Astrocyte (in vitro differentiated cells and primary cell): ENCODE results near the gene MYO7B. TPM values are rescaled to one million over a fixed set of nuclear protein-coding genes. Genes with fewer than 3 reads are reported as not detected.

ENCODE experiments used
- DNase-seq: peaks from one replicate; pipeline ENCODE4 v3.0.0-alpha.2; 2010; ENCODE audit warnings: low read depth
- FAIRE-seq: peaks from 2 replicates; lab custom pipeline; 2011; peaks lifted over from hg19 to GRCh38; lab: Jason Lieb, UNC
- H2AFZ ChIP-seq: 2 replicates; pipeline ENCODE4 v1.6.0; 2012; ENCODE audit warnings: low read depth, low read length, inconsistent platforms
- H3K27ac ChIP-seq: 2 replicates; pipeline ENCODE4 v1.5.1; 2011; ENCODE audit warnings: low read depth, low read length, inconsistent platforms
- H3K27me3 ChIP-seq: 2 replicates; pipeline ENCODE4 v1.6.0; 2011; ENCODE audit warnings: low read length, inconsistent platforms; ENCODE audit not compliant: insufficient read depth
- H3K36me3 ChIP-seq: 2 replicates; pipeline ENCODE4 v1.5.1; 2011; ENCODE audit warnings: low read length, inconsistent platforms; ENCODE audit not compliant: insufficient read depth
- H3K4me1 ChIP-seq: 2 replicates; pipeline ENCODE4 v1.5.1; 2011; ENCODE audit warnings: low read length, inconsistent platforms; ENCODE audit not compliant: insufficient read depth
- H3K4me2 ChIP-seq: 2 replicates; pipeline ENCODE4 v1.6.0; 2012; ENCODE audit warnings: low read length, inconsistent platforms
- H3K4me3 ChIP-seq: 2 replicates; pipeline ENCODE4 v1.5.1; 2011; ENCODE audit warnings: low read depth, mild to moderate bottlenecking, low read length, inconsistent platforms; ENCODE audit not compliant: insufficient read depth
- H3K79me2 ChIP-seq: 2 replicates; pipeline ENCODE4 v1.6.0; 2012; ENCODE audit warnings: mild to moderate bottlenecking, low read length, inconsistent platforms; ENCODE audit not compliant: insufficient read depth
- H3K9ac ChIP-seq: 2 replicates; pipeline ENCODE4 v1.6.0; 2012; ENCODE audit warnings: mild to moderate bottlenecking, low read length, inconsistent platforms
- H3K9me3 ChIP-seq: 2 replicates; pipeline ENCODE4 v1.5.1; 2012; ENCODE audit warnings: low read depth, mild to moderate bottlenecking, low read length, inconsistent platforms; ENCODE audit not compliant: insufficient read depth
- H4K20me1 ChIP-seq: 2 replicates; pipeline ENCODE4 v1.6.0; 2012; ENCODE audit warnings: low read length, inconsistent platforms; ENCODE audit not compliant: insufficient read depth
- H3K27ac Mint-ChIP-seq: one replicate; pipeline ENCODE4 v1.8.0; 2021; ENCODE audit warnings: mild to moderate bottlenecking, mixed read lengths; ENCODE audit not compliant: unreplicated experiment
- H3K27me3 Mint-ChIP-seq: one replicate; pipeline ENCODE4 v1.8.0; 2021; ENCODE audit warnings: low read depth, mixed read lengths; ENCODE audit not compliant: unreplicated experiment
- H3K36me3 Mint-ChIP-seq: one replicate; pipeline ENCODE4 v1.8.0; 2021; ENCODE audit warnings: low read depth, mixed read lengths; ENCODE audit not compliant: unreplicated experiment
- H3K4me1 Mint-ChIP-seq: one replicate; pipeline ENCODE4 v1.8.0; 2021; ENCODE audit warnings: low read depth, mixed read lengths; ENCODE audit not compliant: unreplicated experiment
- H3K4me3 Mint-ChIP-seq: one replicate; pipeline ENCODE4 v1.8.0; 2021; ENCODE audit warnings: mild to moderate bottlenecking, moderate library complexity, mixed read lengths; ENCODE audit not compliant: unreplicated experiment
- H3K9me3 Mint-ChIP-seq: one replicate; pipeline ENCODE4 v1.8.0; 2021; ENCODE audit warnings: mild to moderate bottlenecking, mixed read lengths; ENCODE audit not compliant: unreplicated experiment
- CTCF ChIP-seq: IDR thresholded peaks from 2 replicates; pipeline ENCODE4 v1.5.1; 2011; ENCODE audit warnings: low read depth, mild to moderate bottlenecking, inconsistent platforms, low read length, moderate library complexity; ENCODE audit not compliant: insufficient read depth
- EZH2 ChIP-seq: IDR thresholded peaks from 2 replicates; pipeline ENCODE4 v1.6.1; 2012; ENCODE audit warnings: mild to moderate bottlenecking, low read length, inconsistent platforms; ENCODE audit not compliant: insufficient read depth
- total RNA-seq: library from RNA; stranded (reverse); gene quantifications from 2 replicates; pipeline ENCODE4 v1.2.1, GENCODE V29; 2021

Gene MYO7B
- total RNA-seq, 1 donor from 2014 or later: 0.77 TPM

- TF ChIP-seq CTCF: no peak
- no peak for TF ChIP-seq EZH2
- no peak for FAIRE-seq
- no peaks in the 10 kb centered on the region for H3K36me3 ChIP-seq
- H3K36me3 Mint-ChIP-seq: peaks cover 5% of the 10 kb centered on the region
- H2AFZ ChIP-seq: no peak overlapping the region
- H3K9me3 ChIP-seq: no peaks in the 10 kb centered on the region
- H3K4me1 Mint-ChIP-seq: peaks cover 12% of the 10 kb centered on the region
- no peak overlapping the region for H3K27ac ChIP-seq
- DNase-seq: no peak
- H4K20me1 ChIP-seq: no peaks in the 10 kb centered on the region
- no peaks in the 10 kb centered on the region for H3K27me3 Mint-ChIP-seq
- no peak overlapping the region for H3K27ac Mint-ChIP-seq
- no peaks in the 10 kb centered on the region for H3K27me3 ChIP-seq
- no peak overlapping the region for H3K9ac ChIP-seq
- no peak overlapping the region for H3K4me3 Mint-ChIP-seq
- no peak overlapping the region for H3K4me2 ChIP-seq
- H3K4me3 ChIP-seq: no peak overlapping the region
- no peaks in the 10 kb centered on the region for H3K9me3 Mint-ChIP-seq
- no peaks in the 10 kb centered on the region for H3K79me2 ChIP-seq
- H3K4me1 ChIP-seq: peaks cover 14% of the 10 kb centered on the region
Measured at GRCh38 chr2:127635380-127636237, 100.1 kb downstream of the MYO7B start.

- H3K9me3 Mint-ChIP-seq: no peaks in the 10 kb centered on the region
- no peaks in the 10 kb centered on the region for H4K20me1 ChIP-seq
- DNase-seq (no peak), FAIRE-seq (no peak)
- H3K9ac ChIP-seq: no peak overlapping the region
- peaks cover 14% of the 10 kb centered on the region for H3K4me1 ChIP-seq
- no peak overlapping the region for H3K4me3 ChIP-seq
- peaks cover 12% of the 10 kb centered on the region for H3K4me1 Mint-ChIP-seq
- TF ChIP-seq CTCF (no peak), EZH2 (no peak)
- no peak overlapping the region for H3K27ac ChIP-seq
- H3K36me3 Mint-ChIP-seq: peaks cover 5% of the 10 kb centered on the region
- no peak overlapping the region for H3K27ac Mint-ChIP-seq
- no peaks in the 10 kb centered on the region for H3K79me2 ChIP-seq
- H3K27me3 Mint-ChIP-seq: no peaks in the 10 kb centered on the region
- H2AFZ ChIP-seq: no peak overlapping the region
- H3K4me3 Mint-ChIP-seq: no peak overlapping the region
- no peaks in the 10 kb centered on the region for H3K9me3 ChIP-seq
- no peaks in the 10 kb centered on the region for H3K36me3 ChIP-seq
- H3K27me3 ChIP-seq: no peaks in the 10 kb centered on the region
- H3K4me2 ChIP-seq: no peak overlapping the region
Measured at GRCh38 chr2:127636248-127637235, 101.1 kb downstream of the MYO7B start.
